GM19372 (cell line): ENCODE results near the gene ZBTB17.
"Not testable (repeated sequence)": the region's sequence is repeated elsewhere in the genome, so short reads cannot be mapped to it uniquely, and the experiment has no call there.

Experiments used
- ATAC-seq: cut with Tn5 transposase; IDR thresholded peaks from one replicate; pipeline ENCODE4 v1.9.1; 2021; ENCODE audit warnings: mild to moderate bottlenecking, low read depth, moderate library complexity; ENCODE audit not compliant: unreplicated experiment

Gene ZBTB17

DNA sequence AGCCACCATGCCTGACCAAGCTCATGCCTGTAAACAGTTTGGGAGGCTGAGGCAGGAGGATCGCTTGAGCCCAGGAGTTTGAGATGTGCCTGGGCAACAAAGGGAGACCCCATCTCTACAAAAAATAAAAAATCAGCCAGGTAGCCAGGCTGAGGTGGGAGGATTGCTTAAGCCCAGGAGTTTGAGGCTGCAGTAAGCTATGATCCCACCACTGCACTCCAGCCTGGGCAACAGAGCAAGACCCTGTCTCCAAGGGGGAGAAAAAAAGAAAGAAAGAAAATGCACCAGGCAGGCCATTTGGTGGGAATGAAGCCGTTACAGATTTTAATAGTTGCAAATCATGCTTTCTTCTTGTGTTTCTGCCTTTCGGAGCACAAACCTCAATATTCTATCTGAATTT is 62.3 kb downstream of the ZBTB17 start:
- ATAC-seq: not testable (repeated sequence)

DNA sequence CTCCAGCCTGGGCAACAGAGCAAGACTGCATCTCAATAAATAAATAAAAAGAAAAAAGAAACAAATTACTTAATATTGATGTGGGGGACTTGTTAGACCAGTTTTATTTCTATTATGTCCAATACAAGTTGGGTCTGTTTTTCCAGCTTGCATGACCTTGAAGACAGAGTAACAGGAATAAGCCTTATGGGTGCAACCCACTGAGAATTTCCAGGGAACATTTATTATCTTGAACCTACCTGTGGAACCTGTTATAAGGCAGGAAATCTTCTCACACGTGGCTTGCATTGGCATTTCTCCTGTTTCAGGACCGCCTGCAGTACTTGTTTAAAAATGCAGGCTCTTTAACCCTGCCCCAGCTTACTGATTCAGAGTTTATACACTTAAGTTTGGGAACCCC is 64.0 kb downstream of the ZBTB17 start:
- no peak for ATAC-seq

- no peak for ATAC-seq
Observed at GRCh38 chr1:15911141-15911540, 64.8 kb downstream of the ZBTB17 start.

GRCh38 chr1:15908597-15908996 is 67.3 kb downstream of the ZBTB17 start:
- ATAC-seq: no peak

DNA sequence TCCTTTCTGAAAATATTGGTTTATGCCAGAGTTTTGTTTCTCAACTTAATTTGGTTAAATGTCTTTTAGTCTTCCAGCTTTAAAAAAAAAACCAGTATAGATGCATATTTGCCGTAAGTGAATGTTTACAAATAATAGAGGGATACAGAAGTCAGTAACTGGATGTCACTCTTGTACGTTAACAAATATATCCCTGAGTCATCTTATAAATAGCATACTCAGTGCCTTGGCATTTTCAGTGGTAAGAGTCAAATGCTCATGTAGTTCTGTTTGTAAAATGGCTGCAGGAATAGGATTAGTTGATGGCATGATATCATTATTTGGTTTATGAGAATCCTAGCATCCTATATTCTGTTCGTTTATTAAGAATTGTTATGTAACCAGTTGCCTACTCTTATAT is 73.0 kb downstream of the ZBTB17 start:
- no peak for ATAC-seq

- ATAC-seq: no peak
Observed at GRCh38 chr1:15900662-15901279, 75.1 kb downstream of the ZBTB17 start.

DNA sequence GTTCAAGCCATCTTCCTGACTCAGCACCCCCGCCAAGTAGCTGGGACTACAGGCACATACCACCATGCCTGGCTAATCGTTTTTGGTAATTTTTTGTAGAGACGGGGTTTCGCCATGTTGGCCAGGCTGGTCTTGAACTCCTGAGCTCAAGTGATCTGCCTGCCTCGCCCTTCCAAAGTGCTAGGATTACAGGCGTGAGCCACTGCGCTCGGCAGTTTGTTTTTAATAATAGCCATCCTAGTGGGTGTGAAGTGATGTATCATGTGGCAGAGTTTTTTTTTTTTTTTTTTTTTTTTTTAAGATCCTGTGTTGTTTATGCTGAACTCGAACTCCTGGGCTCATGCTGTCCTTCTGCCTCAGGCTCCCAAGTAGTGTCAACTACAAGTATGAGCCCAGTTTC is 76.6 kb downstream of the ZBTB17 start:
- ATAC-seq: no peak

- ATAC-seq: not testable (repeated sequence)
Observed at GRCh38 chr1:15896841-15897610, 78.9 kb downstream of the ZBTB17 start.

GRCh38 chr1:15895233-15895632 is 80.7 kb downstream of the ZBTB17 start:
- ATAC-seq: no peak

GRCh38 chr1:15892857-15893599 is 82.9 kb downstream of the ZBTB17 start:
- ATAC-seq: not testable (repeated sequence)
